GM19351 (cell line): ENCODE results near the gene ANO10.
"Not testable (repeated sequence)": the region's sequence is repeated elsewhere in the genome, so short reads cannot be mapped to it uniquely, and the experiment has no call there.

Source experiments
- ATAC-seq: cut with Tn5 transposase; IDR thresholded peaks from one replicate; pipeline ENCODE4 v1.9.1; 2021; ENCODE audit warnings: mild to moderate bottlenecking, moderate library complexity; ENCODE audit not compliant: unreplicated experiment

Gene ANO10

GRCh38 chr3:43478839-43479238 is 143.0 kb downstream of the ANO10 start:
- ATAC-seq = not testable (repeated sequence)

- no peak for ATAC-seq
Measured at GRCh38 chr3:43478118-43478785, 143.6 kb downstream of the ANO10 start.

GRCh38 chr3:43477600-43477999 is 144.2 kb downstream of the ANO10 start:
- no peak for ATAC-seq

GRCh38 chr3:43473737-43474136 is 148.1 kb downstream of the ANO10 start:
- ATAC-seq = no peak

GRCh38 chr3:43473244-43473643 is 148.6 kb downstream of the ANO10 start:
- no peak for ATAC-seq

GRCh38 chr3:43468133-43468532 is 153.7 kb downstream of the ANO10 start:
- ATAC-seq = no peak

- no peak for ATAC-seq
Measured at GRCh38 chr3:43465109-43465508, 156.7 kb downstream of the ANO10 start.

GRCh38 chr3:43462566-43462965 is 159.2 kb downstream of the ANO10 start:
- ATAC-seq = not testable (repeated sequence)

- ATAC-seq = no peak
Measured at GRCh38 chr3:43461345-43461744, 160.5 kb downstream of the ANO10 start.

GRCh38 chr3:43457038-43457437 is 164.8 kb downstream of the ANO10 start:
- not testable (repeated sequence) for ATAC-seq

- ATAC-seq = no peak
Measured at GRCh38 chr3:43455233-43455632, 166.6 kb downstream of the ANO10 start.

GRCh38 chr3:43453981-43454380 is 167.8 kb downstream of the ANO10 start:
- ATAC-seq = no peak

- no peak for ATAC-seq
Measured at GRCh38 chr3:43451670-43452254, 170.0 kb downstream of the ANO10 start.

- ATAC-seq = no peak
Measured at GRCh38 chr3:43448098-43448497, 173.7 kb downstream of the ANO10 start.

- ATAC-seq = no peak
Measured at GRCh38 chr3:43445820-43446219, 176.0 kb downstream of the ANO10 start.

GRCh38 chr3:43442872-43443395 is 178.9 kb downstream of the ANO10 start:
- ATAC-seq = no peak

- no peak for ATAC-seq
Measured at GRCh38 chr3:43436507-43437140, 185.2 kb downstream of the ANO10 start.

GRCh38 chr3:43435706-43436105 is 186.1 kb downstream of the ANO10 start:
- ATAC-seq = no peak

GRCh38 chr3:43434431-43434830 is 187.4 kb downstream of the ANO10 start:
- no peak for ATAC-seq

GRCh38 chr3:43432462-43432861 is 189.3 kb downstream of the ANO10 start:
- ATAC-seq = no peak

GRCh38 chr3:43426388-43426787 is 195.4 kb downstream of the ANO10 start:
- no peak for ATAC-seq

GRCh38 chr3:43425829-43426228 is 196.0 kb downstream of the ANO10 start:
- no peak for ATAC-seq
